OCI-LY7 (cell line): Measurements from ENCODE around the gene HMGXB4.

Source experiments
- CTCF ChIP-seq: fragments of 200-600 bp; sonication (generic); conservative IDR thresholded peaks from 2 replicates; pipeline ENCODE4 v1.5.1; 2014; ENCODE audit warnings: mild to moderate bottlenecking, antibody characterized with exemption, low read length, moderate library complexity, mixed read lengths
- EZH2phosphoT487 ChIP-seq: fragments of 200-600 bp; sonication (generic); IDR thresholded peaks from 2 replicates; pipeline ENCODE4 v1.6.1; 2018; ENCODE audit warnings: low read depth, borderline replicate concordance, mild to moderate bottlenecking, mixed run types, antibody characterized with exemption, low read length, moderate library complexity, mixed read lengths

- no peak for TF ChIP-seq CTCF
- no peak for TF ChIP-seq EZH2phosphoT487
These were observed 9.0 kb downstream of the HMGXB4 start for GRCh38 chr22:35266277-35266676.
